Trophoblast cell (in vitro differentiated cells and primary cell): ENCODE data around the gene FGFR3.

ENCODE experiments used
- DNase-seq, 2 donors: peaks; one replicate each; pipeline ENCODE4 v3.0.0-alpha.2; 2016
- H2AFZ ChIP-seq: 2 replicates; pipeline ENCODE4 v1.6.1; 2013; ENCODE audit warnings: low read length, moderate library complexity, mild to moderate bottlenecking; ENCODE audit not compliant: insufficient read depth, poor library complexity
- H2AK5ac ChIP-seq: 2 replicates; pipeline ENCODE4 v1.6.1; 2013; ENCODE audit warnings: mild to moderate bottlenecking, low read length
- H2BK120ac ChIP-seq: 2 replicates; pipeline ENCODE4 v1.6.1; 2013; ENCODE audit warnings: low read length, mild to moderate bottlenecking, moderate library complexity; ENCODE audit not compliant: insufficient read depth, poor library complexity
- H2BK12ac ChIP-seq: 2 replicates; pipeline ENCODE4 v1.6.1; 2013; ENCODE audit warnings: mild to moderate bottlenecking, low read length, moderate library complexity
- H2BK5ac ChIP-seq: 2 replicates; pipeline ENCODE4 v1.6.1; 2013; ENCODE audit warnings: low read length, low read depth, moderate library complexity, mild to moderate bottlenecking; ENCODE audit not compliant: poor library complexity
- H3K14ac ChIP-seq: 2 replicates; pipeline ENCODE4 v1.6.1; 2013; ENCODE audit warnings: mild to moderate bottlenecking, low read length
- H3K18ac ChIP-seq: 2 replicates; pipeline ENCODE4 v1.6.1; 2013; ENCODE audit warnings: mild to moderate bottlenecking, low read length
- H3K23ac ChIP-seq: 2 replicates; pipeline ENCODE4 v1.6.1; 2013; ENCODE audit warnings: low read length
- H3K27ac ChIP-seq: 2 replicates; pipeline ENCODE4 v1.5.1; 2013; ENCODE audit warnings: low read depth, mild to moderate bottlenecking, inconsistent platforms, low read length, moderate library complexity
- H3K27me3 ChIP-seq: 2 replicates; pipeline ENCODE4 v1.6.1; 2013; ENCODE audit warnings: inconsistent platforms, mild to moderate bottlenecking, low read length, moderate library complexity; ENCODE audit not compliant: insufficient read depth
- H3K36me3 ChIP-seq, 2 experiments: 1 replicate in 1 of 2; 2 replicates in 1 of 2; pipeline ENCODE4 v1.6.1; 2013; ENCODE audit warnings: low read length in 2 of 2, mild to moderate bottlenecking in 2 of 2, moderate library complexity in 1 of 2; ENCODE audit not compliant: insufficient read depth in 2 of 2, control insufficient read depth in 1 of 2
- H3K4ac ChIP-seq: 2 replicates; pipeline ENCODE4 v1.6.1; 2013; ENCODE audit warnings: low read depth, mild to moderate bottlenecking, low read length, moderate library complexity
- H3K4me1 ChIP-seq, 2 experiments: 1 replicate in 1 of 2; 2 replicates in 1 of 2; pipeline ENCODE4 v1.6.1; 2013; ENCODE audit warnings: low read length in 2 of 2, mild to moderate bottlenecking in 2 of 2, moderate library complexity in 1 of 2; ENCODE audit not compliant: insufficient read depth in 2 of 2, control insufficient read depth in 1 of 2
- H3K4me2 ChIP-seq: 2 replicates; pipeline ENCODE4 v1.6.1; 2013; ENCODE audit warnings: inconsistent platforms, mild to moderate bottlenecking, low read length, moderate library complexity
- H3K4me3 ChIP-seq: 2 replicates; pipeline ENCODE4 v1.5.1; 2013; ENCODE audit warnings: mild to moderate bottlenecking, low read depth, low read length, inconsistent platforms
- H3K79me1 ChIP-seq: one replicate; pipeline ENCODE4 v1.6.1; 2013; ENCODE audit warnings: low read length
- H3K79me2 ChIP-seq: 2 replicates; pipeline ENCODE4 v1.6.1; 2013; ENCODE audit warnings: low read length, mild to moderate bottlenecking; ENCODE audit not compliant: control insufficient read depth, insufficient read depth, poor library complexity
- H3K9ac ChIP-seq: 2 replicates; pipeline ENCODE4 v1.6.1; 2013; ENCODE audit warnings: mild to moderate bottlenecking, low read length
- H3K9me3 ChIP-seq: 2 replicates; pipeline ENCODE4 v1.6.1; 2013; ENCODE audit warnings: low read depth, mild to moderate bottlenecking, control low read depth, inconsistent platforms, low read length; ENCODE audit not compliant: insufficient read depth
- H4K12ac ChIP-seq: 2 replicates; pipeline ENCODE4 v1.6.1; 2013; ENCODE audit warnings: low read depth, mild to moderate bottlenecking, low read length, moderate library complexity
- H4K8ac ChIP-seq: 2 replicates; pipeline ENCODE4 v1.6.1; 2013; ENCODE audit warnings: low read depth, mild to moderate bottlenecking, low read length, moderate library complexity
- H4K91ac ChIP-seq: one replicate; pipeline ENCODE4 v1.6.1; 2013; ENCODE audit warnings: low read depth, mild to moderate bottlenecking, low read length, moderate library complexity
- WGBS: extraction: QIAGEN DNeasy Blood & Tissue Kit; methylation state at CpG from one replicate; pipeline ENCODE4 v1.1.7; 2013; ENCODE audit warnings: missing lambda C conversion rate; ENCODE audit not compliant: insufficient read length, insufficient coverage; ENCODE audit errors: extremely low coverage; 5-methylcytosine and 5-hydroxymethylcytosine counted together

Gene FGFR3

DNA sequence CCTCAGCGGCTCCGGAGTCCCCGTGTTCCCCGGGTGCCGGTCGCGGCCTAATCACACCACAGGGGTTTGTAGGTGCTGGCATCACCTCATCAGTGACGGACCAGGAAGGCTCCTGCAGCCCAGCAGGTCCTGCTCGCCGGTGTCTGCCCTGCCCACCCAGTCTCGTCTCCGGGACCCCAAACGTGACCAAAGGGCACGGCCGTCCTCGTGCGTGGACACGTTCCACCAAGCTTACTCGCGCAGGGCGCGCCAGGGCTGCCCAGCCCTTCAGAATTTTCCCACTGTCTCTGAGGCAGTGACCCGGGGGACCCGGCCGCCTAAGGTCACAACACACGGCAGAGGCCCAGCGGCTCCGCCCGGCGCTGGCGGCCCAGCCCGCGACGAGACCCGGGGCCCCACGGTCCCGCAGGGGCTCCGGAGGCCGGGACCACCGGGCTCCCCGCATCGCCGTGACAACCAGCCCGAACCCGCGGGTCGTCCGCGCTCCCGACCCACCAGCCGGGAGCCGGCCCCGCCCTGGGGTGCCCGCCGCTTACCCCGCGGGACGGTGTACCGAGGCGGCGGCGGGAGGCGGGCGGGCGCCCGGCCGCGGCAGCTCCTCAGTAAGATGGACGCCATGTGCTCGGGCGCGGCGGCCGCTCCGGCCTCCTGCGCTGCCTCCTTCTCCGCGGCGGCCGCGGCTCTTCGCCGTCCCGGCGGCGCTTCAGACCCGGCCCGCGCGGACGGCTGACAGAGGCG, 62.4 kb downstream of the FGFR3 start:
- H3K14ac ChIP-seq = peak overlapping the region; percentile 90
- peak overlapping the region; percentile 91 for H3K4me2 ChIP-seq
- H2BK12ac ChIP-seq = no peak overlapping the region
- peak overlapping the region; percentile 57 for H2AFZ ChIP-seq
- peak overlapping the region; percentile 84 for H4K12ac ChIP-seq
- no peaks in the 10 kb centered on the region for H3K27me3 ChIP-seq
- H3K27ac ChIP-seq = peak overlapping the region; percentile 28
- peak overlapping the region; percentile 21 for H2BK120ac ChIP-seq
- H3K36me3 ChIP-seq = peaks cover 0 to 3% of the 10 kb centered on the region in 2 experiments
- H2AK5ac ChIP-seq = peak overlapping the region; percentile 60
- WGBS = no CpG with 5 or more reads among the region's 92 CpGs
- H3K79me2 ChIP-seq = peaks cover 12% of the 10 kb centered on the region
- peak overlapping the region; percentile 79 for H3K4me3 ChIP-seq
- H2BK5ac ChIP-seq = peak overlapping the region; percentile 9
- H3K9me3 ChIP-seq = peaks cover 2% of the 10 kb centered on the region
- peaks cover 10% of the 10 kb centered on the region for H3K79me1 ChIP-seq
- DNase-seq = peak in 1 of 2 donors; percentile 27
- H4K8ac ChIP-seq = peak overlapping the region; percentile 81
- peak overlapping the region; percentile 85 for H3K9ac ChIP-seq
- H4K91ac ChIP-seq = peak overlapping the region; percentile 72
- peak overlapping the region; percentile 71 for H3K18ac ChIP-seq
- peaks cover 9 to 11% of the 10 kb centered on the region in 2 experiments for H3K4me1 ChIP-seq
- H3K23ac ChIP-seq = peak overlapping the region; percentile 14
- peak overlapping the region; percentile 90 for H3K4ac ChIP-seq

DNA sequence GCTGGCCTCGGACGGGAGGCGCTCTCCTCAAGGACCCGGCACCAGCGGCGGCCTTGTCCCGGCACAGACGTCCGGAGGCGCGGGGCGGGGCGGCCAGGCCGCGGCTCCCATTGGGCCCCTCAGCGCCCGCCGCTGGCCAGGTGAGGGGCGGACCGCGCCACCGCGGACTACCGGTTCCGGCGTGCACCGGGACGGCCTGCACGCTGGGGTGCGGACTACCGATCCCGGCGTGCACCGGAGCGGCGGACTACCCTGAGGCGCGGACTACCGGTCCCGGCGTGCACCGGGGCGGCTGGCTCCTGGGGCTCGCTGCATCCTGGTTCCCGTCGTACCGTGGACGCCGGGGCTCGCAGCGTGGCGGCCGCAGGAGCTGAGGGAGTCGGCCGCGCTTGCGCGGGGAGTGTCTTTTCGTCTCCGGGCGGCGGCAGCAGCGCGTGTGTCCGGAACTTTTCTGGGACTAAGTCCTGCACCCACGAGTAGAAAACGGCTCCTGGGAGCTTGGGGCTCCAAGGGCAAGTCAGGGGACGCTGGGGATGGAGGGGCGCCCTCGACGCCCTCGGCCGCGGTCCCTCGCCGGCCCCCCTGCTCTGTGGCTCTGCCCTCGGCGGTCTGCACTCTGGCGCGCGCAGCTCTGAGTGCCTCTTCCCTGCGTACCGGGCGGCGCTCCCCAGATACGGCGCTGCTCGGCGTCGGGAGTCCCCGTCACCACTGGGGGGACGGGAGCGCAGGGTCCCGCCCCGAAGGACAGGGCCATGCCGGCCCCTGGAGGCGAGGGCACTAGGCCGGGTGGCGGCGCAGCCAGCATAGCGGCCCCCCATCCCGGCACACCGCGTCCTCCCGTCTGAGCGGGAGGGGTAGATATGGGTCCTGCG, 63.2 kb downstream of the FGFR3 start, which contains the start of gene LETM1:
Gene LETM1 (minus strand): TSS at position 86 of the 872 bp plus-strand sequence. CDS start 206 bp downstream, outside the sequence.
- Histone ChIP-seq H2AK5ac (peak within 1 kb of the TSS; percentile 60), H2BK5ac (peak within 1 kb of the TSS; percentile 9), H4K8ac (peak within 1 kb of the TSS; percentile 86), H3K27me3 (no peaks in the 10 kb centered on the region), H3K4me3 (peak within 1 kb of the TSS; percentile 79), H3K4me1 (peaks cover 9 to 11% of the 10 kb centered on the region in 2 experiments), H2BK12ac (no peak within 1 kb of the TSS), H3K79me2 (peaks cover 12% of the 10 kb centered on the region), H3K36me3 (peaks cover 0 to under 1% of the 10 kb centered on the region in 2 experiments), H3K9me3 (no peaks in the 10 kb centered on the region), H3K9ac (peak within 1 kb of the TSS; percentile 86), H4K12ac (peak within 1 kb of the TSS; percentile 89), H2AFZ (peak within 1 kb of the TSS; percentile 80), H3K4me2 (peak within 1 kb of the TSS; percentile 91), H3K79me1 (peaks cover 10% of the 10 kb centered on the region), H2BK120ac (peak within 1 kb of the TSS; percentile 21), H4K91ac (peak within 1 kb of the TSS; percentile 78), H3K14ac (peak within 1 kb of the TSS; percentile 90), H3K27ac (peak within 1 kb of the TSS; percentile 28), H3K18ac (peak within 1 kb of the TSS; percentile 81), H3K23ac (peak within 1 kb of the TSS; percentile 14), H3K4ac (peak within 1 kb of the TSS; percentile 90)
- peak; percentile 71 to 77 for DNase-seq
- no CpG with 5 or more reads among the region's 107 CpGs for WGBS

DNA sequence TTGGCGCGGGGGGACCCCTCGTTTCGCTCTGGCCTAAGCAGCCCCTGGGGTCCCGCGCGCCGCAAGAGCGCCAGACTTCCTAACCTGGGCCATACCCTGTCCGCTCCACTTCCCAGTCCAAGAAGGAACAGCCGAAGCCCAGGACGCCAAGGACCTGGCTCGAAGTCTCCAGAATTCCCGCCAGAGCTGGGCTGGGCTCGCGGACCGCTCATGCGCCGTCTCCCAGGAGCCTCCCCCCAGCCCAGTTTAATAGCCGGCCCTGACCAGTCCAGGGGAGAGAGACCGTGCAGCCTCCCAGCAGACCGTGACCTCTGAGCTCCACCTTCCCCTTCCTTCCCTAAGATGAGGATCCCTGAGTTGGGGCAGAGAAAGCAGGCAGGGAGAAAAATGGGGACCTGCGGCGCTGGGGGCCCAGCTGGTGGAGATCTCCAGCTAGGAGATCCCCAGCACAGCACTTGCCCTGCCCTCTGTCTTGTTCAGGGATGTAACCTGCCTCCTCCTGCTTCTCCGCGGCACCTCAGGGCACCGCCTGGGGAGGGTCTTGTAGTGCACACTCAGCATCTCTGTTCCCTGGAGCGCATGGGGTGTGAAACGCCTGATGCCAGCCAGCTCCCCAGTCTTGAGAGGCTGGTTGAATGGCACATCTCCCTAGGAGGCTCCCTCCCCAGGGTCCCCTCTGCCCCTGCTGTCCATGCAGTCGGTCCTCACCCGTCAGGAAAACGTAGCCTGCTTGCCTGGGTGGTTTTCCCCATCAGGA, 64.0 kb downstream of the FGFR3 start:
- H3K79me2 ChIP-seq = peaks cover 12% of the 10 kb centered on the region
- peak overlapping the region; percentile 80 for H2AFZ ChIP-seq
- H3K4me1 ChIP-seq = peaks cover 9 to 11% of the 10 kb centered on the region in 2 experiments
- DNase-seq = peak; percentile 14 to 36
- H3K27ac ChIP-seq = no peak overlapping the region
- peak overlapping the region; percentile 79 for H3K4me3 ChIP-seq
- peak overlapping the region; percentile 21 for H2AK5ac ChIP-seq
- H3K27me3 ChIP-seq = peaks cover 3% of the 10 kb centered on the region
- H3K14ac ChIP-seq = peak overlapping the region; percentile 52
- H2BK12ac ChIP-seq = no peak overlapping the region
- H2BK5ac ChIP-seq = no peak overlapping the region
- peak overlapping the region; percentile 81 for H3K18ac ChIP-seq
- H4K8ac ChIP-seq = peak overlapping the region; percentile 86
- no peak overlapping the region for H3K23ac ChIP-seq
- peak overlapping the region; percentile 86 for H3K9ac ChIP-seq
- peak overlapping the region; percentile 78 for H4K91ac ChIP-seq
- peak overlapping the region; percentile 4 for H2BK120ac ChIP-seq
- H3K4me2 ChIP-seq = peak overlapping the region; percentile 83
- no peaks in the 10 kb centered on the region for H3K9me3 ChIP-seq
- no CpG with 5 or more reads among the region's 32 CpGs for WGBS
- peak overlapping the region; percentile 24 for H3K4ac ChIP-seq
- H3K36me3 ChIP-seq = no peaks in the 10 kb centered on the region
- H3K79me1 ChIP-seq = peaks cover 10% of the 10 kb centered on the region
- peak overlapping the region; percentile 89 for H4K12ac ChIP-seq

- Histone ChIP-seq H3K4me3 (no peak overlapping the region), H3K14ac (no peak overlapping the region), H4K12ac (no peak overlapping the region), H4K8ac (no peak overlapping the region), H3K27me3 (peaks cover 6% of the 10 kb centered on the region), H3K18ac (no peak overlapping the region), H3K79me2 (peaks cover 12% of the 10 kb centered on the region), H2AK5ac (no peak overlapping the region), H2BK12ac (no peak overlapping the region), H3K9me3 (no peaks in the 10 kb centered on the region), H3K23ac (peak overlapping the region; percentile 29), H3K36me3 (no peaks in the 10 kb centered on the region), H4K91ac (no peak overlapping the region), H3K4ac (no peak overlapping the region), H3K4me2 (no peak overlapping the region), H3K4me1 (peaks cover 9 to 11% of the 10 kb centered on the region in 2 experiments), H2BK5ac (no peak overlapping the region), H2BK120ac (no peak overlapping the region), H3K27ac (no peak overlapping the region), H3K9ac (no peak overlapping the region), H3K79me1 (peaks cover 10% of the 10 kb centered on the region), H2AFZ (no peak overlapping the region)
- no CpG with 5 or more reads among the region's 5 CpGs for WGBS
- DNase-seq = no peak
These were observed 64.8 kb downstream of the FGFR3 start for GRCh38 chr4:1857931-1858330.
